Spleen (tissue), 11 donors: ENCODE data around the gene GABARAPL1. TPM values are rescaled to one million over a fixed set of nuclear protein-coding genes. Genes with fewer than 3 reads are reported as not detected.

ENCODE experiments used
- DNase-seq: peaks from one replicate; pipeline ENCODE4 v3.0.0-alpha.2; 2020
- H3K27ac ChIP-seq, 8 donors: fragments of 200-600 bp; sonication (generic) in 7 of 8; 1 replicate in 4 of 8; 2 replicates in 4 of 8; pipeline versions ENCODE4 v1.5.0 to v1.8.0; 2016 to 2021; ENCODE audit warnings: inconsistent platforms in 4 of 8, mild to moderate bottlenecking in 4 of 8, moderate library complexity in 1 of 8
- H3K27me3 ChIP-seq, 7 donors: fragments of 200-600 bp; sonication (generic) in 6 of 7; replicated peaks in 1 of 7; 1 replicate in 4 of 7; 2 replicates in 3 of 7; pipeline versions ENCODE4 v1.5.0 to v1.8.0; 2016 to 2021; ENCODE audit warnings: inconsistent platforms in 3 of 7, mild to moderate bottlenecking in 1 of 7
- H3K36me3 ChIP-seq, 6 donors: fragments of 200-600 bp; sonication (generic) in 5 of 6; 1 replicate in 4 of 6; 2 replicates in 2 of 6; pipeline versions ENCODE4 v1.5.0 to v1.8.0; 2016 to 2021; ENCODE audit warnings: inconsistent platforms in 2 of 6
- H3K4me1 ChIP-seq, 6 donors: fragments of 200-600 bp; sonication (generic) in 5 of 6; 1 replicate in 3 of 6; 2 replicates in 3 of 6; pipeline versions ENCODE4 v1.5.0 to v1.8.0; 2016 to 2021; ENCODE audit warnings: inconsistent platforms in 3 of 6
- H3K4me3 ChIP-seq, 8 donors: fragments of 200-600 bp; sonication (generic) in 7 of 8; 1 replicate in 4 of 8; 2 replicates in 4 of 8; pipeline versions ENCODE4 v1.5.0 to v1.8.0; 2016 to 2021; ENCODE audit warnings: inconsistent platforms in 4 of 8, mild to moderate bottlenecking in 4 of 8, moderate library complexity in 2 of 8
- H3K9me3 ChIP-seq, 8 donors: fragments of 200-600 bp; sonication (generic) in 7 of 8; 1 replicate in 4 of 8; 2 replicates in 4 of 8; pipeline versions ENCODE4 v1.5.0 to v1.8.0; 2016 to 2021; ENCODE audit warnings: inconsistent platforms in 4 of 8
- POLR2A ChIP-seq, 3 donors: fragments of 450-650 bp; IDR thresholded peaks; one replicate each; pipeline ENCODE4 v1.5.1; 2017; ENCODE audit warnings: antibody characterized with exemption in 3 of 3, mild to moderate bottlenecking in 1 of 3
- POLR2AphosphoS5 ChIP-seq, 3 donors: sonication (generic); formaldehyde crosslinking; IDR thresholded peaks; one replicate each; pipeline ENCODE4 v1.5.1; 2017; ENCODE audit warnings: antibody characterized with exemption in 3 of 3
- WGBS, 5 donors: extraction: QIAGEN DNeasy Blood & Tissue Kit in 3 of 5; methylation state at CpG; one replicate each; pipeline versions ENCODE4 v1.1.5 to v1.1.7; 2013 to 2018; 5-methylcytosine and 5-hydroxymethylcytosine counted together
- intact Hi-C: fragments of 100-400 bp; cut with DNase I; formaldehyde crosslinking; loops from one replicate; pipeline ENCODE4 v1.15.0; 2023; ENCODE audit warnings: low total_unique reads
- polyA plus RNA-seq, 3 donors: library from polyadenylated mRNA; stranded (reverse); fragments of 200-250 nt; gene quantifications; one replicate each; pipeline ENCODE4 v1.2.1, GENCODE V29; 2013
- total RNA-seq, 7 donors: library from RNA; depleted of rRNA in 3 of 7; stranded (reverse); fragments of >200 nt in 3 of 7; fragmentation: NEBNext Ultra II Directional in 4 of 7; extraction: Animal tissue kit (Norgen Biotek cat#: 25700) in 4 of 7; gene quantifications; one replicate each; pipeline versions ENCODE4 v1.1.0 to v1.2.1, GENCODE V29; 2016 to 2021
- TF ChIP-seq, protein P1 (sequence below), 11 experiments: fragments of 200-600 bp in 7 of 11; fragments of 450-650 bp in 4 of 11; sonication (generic) in 4 of 11; IDR thresholded peaks in 8 of 11; conservative IDR thresholded peaks in 3 of 11; 1 replicate in 7 of 11; 2 replicates in 4 of 11; pipeline versions ENCODE4 v1.4.0 to v1.8.0; 2016 to 2021; ENCODE audit warnings: antibody characterized with exemption in 11 of 11, inconsistent platforms in 4 of 11, mild to moderate bottlenecking in 1 of 11
- donor health status: healthy with polysubstance abuse.
- donor health status: DM: no; HTN: no; CAD: no; lungs with moderate emphysema.
- donor health status: DM: no; HTN: no; CAD: no.
- donor health status: Bipolar disorder and iron deficiency.
- donor health status: healthy.
- donor health status: DM: no; HTN: no; CAD: no.
- donor health status: DM: yes; HTN: yes; CAD: no.

Gene GABARAPL1
- total and polyA plus RNA-seq, 10 donors = 10.0 to 79.7 (median 48.5) TPM

GRCh38 chr12:10226086-10226485, 13.4 kb downstream of the GABARAPL1 start:
- Histone ChIP-seq H3K4me1 (no peaks in the 10 kb centered on the region), H3K27me3 (no peaks in the 10 kb centered on the region), H3K36me3 (peaks cover 0 to 38% (median 29%) of the 10 kb centered on the region in 6 donors), H3K4me3 (no peak overlapping the region), H3K27ac (no peak overlapping the region), H3K9me3 (no peaks in the 10 kb centered on the region)
- 94 to 98% (median 97%) methylated on average over 5 to 6 of the region's 6 CpGs for WGBS, 5 donors
- TF ChIP-seq POLR2AphosphoS5 (IDR thresholded peaks at IDR 0.05) = no peak
- TF ChIP-seq POLR2A (IDR thresholded peaks at IDR 0.05) = no peak
- TF ChIP-seq, protein P1, sequence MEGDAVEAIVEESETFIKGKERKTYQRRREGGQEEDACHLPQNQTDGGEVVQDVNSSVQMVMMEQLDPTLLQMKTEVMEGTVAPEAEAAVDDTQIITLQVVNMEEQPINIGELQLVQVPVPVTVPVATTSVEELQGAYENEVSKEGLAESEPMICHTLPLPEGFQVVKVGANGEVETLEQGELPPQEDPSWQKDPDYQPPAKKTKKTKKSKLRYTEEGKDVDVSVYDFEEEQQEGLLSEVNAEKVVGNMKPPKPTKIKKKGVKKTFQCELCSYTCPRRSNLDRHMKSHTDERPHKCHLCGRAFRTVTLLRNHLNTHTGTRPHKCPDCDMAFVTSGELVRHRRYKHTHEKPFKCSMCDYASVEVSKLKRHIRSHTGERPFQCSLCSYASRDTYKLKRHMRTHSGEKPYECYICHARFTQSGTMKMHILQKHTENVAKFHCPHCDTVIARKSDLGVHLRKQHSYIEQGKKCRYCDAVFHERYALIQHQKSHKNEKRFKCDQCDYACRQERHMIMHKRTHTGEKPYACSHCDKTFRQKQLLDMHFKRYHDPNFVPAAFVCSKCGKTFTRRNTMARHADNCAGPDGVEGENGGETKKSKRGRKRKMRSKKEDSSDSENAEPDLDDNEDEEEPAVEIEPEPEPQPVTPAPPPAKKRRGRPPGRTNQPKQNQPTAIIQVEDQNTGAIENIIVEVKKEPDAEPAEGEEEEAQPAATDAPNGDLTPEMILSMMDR (IDR thresholded peaks at IDR 0.05 in 8 of 11, conservative IDR thresholded peaks at IDR 0.05 in 3 of 11) = no peak
- intact Hi-C loops = no loop called here
- no peak for DNase-seq

DNA sequence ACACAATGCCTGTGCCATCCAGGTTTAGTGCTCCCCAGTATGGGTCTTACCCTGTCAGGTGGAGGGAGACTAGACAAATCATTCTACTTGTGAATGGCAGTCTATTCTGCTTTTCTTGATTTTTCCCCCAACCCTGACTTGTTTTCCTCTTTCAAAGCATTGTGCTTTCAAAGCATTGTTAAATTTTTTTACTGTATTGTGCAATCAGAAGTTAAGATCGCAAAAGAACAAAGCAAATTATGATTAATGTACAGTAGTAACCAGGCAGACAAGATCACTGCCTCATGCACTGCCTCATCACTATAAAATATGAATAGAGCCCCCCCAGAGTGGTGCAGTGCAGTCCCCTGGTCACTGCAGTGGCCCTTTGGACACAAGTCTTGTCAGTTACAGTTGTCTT, 14.1 kb downstream of the GABARAPL1 start:
- Histone ChIP-seq H3K4me3 (no peak overlapping the region), H3K9me3 (no peaks in the 10 kb centered on the region), H3K4me1 (no peaks in the 10 kb centered on the region), H3K27ac (no peak overlapping the region), H3K27me3 (no peaks in the 10 kb centered on the region), H3K36me3 (peaks cover 0 to 32% (median 23%) of the 10 kb centered on the region in 6 donors)
- TF ChIP-seq POLR2A (IDR thresholded peaks at IDR 0.05) (no peak), POLR2AphosphoS5 (IDR thresholded peaks at IDR 0.05) (no peak)
- TF ChIP-seq, protein P1 (IDR thresholded peaks at IDR 0.05 in 8 of 11, conservative IDR thresholded peaks at IDR 0.05 in 3 of 11) = no peak
- intact Hi-C loops = no loop called here
- 69 to 86% (median 81%) methylated on average over 1 of the region's 1 CpG for WGBS, 5 donors
- DNase-seq = no peak

DNA sequence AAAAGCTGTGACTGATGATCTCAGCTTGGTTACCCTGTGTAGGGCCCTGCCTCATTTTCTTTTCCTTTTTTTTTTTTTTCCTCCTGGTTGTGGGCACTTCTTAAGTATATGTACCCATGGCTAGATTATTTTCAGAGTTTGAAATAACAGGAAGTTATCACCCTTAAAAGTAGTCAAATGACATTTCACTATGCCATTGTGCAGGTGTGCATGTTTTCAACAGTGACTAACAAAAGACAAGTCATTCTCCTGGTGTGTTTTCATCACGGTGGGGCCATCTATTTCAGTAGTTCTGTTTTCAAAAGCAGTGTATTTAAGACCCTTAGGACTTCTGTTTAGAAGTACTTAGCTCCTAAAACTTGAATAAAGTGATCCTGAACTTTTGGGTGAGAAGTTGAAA, 15.0 kb downstream of the GABARAPL1 start:
- H3K4me3 ChIP-seq = no peak overlapping the region
- no peaks in the 10 kb centered on the region for H3K9me3 ChIP-seq
- TF ChIP-seq, protein P1 (IDR thresholded peaks at IDR 0.05 in 8 of 11, conservative IDR thresholded peaks at IDR 0.05 in 3 of 11) = no peak
- TF ChIP-seq POLR2A (IDR thresholded peaks at IDR 0.05) (no peak), POLR2AphosphoS5 (IDR thresholded peaks at IDR 0.05) (no peak)
- H3K4me1 ChIP-seq = no peaks in the 10 kb centered on the region
- WGBS, 5 donors = 40 to 68% (median 60%) methylated on average over 1 of the region's 1 CpG
- no peak for DNase-seq
- no peaks in the 10 kb centered on the region for H3K27me3 ChIP-seq
- peaks cover 0 to 23% (median 14%) of the 10 kb centered on the region in 6 donors for H3K36me3 ChIP-seq
- intact Hi-C loops = no loop called here
- no peak overlapping the region for H3K27ac ChIP-seq

- Histone ChIP-seq H3K27ac (no peak overlapping the region), H3K4me1 (peaks cover 0 to 13% (median 0%) of the 10 kb centered on the region in 6 donors), H3K4me3 (no peak overlapping the region), H3K27me3 (no peaks in the 10 kb centered on the region), H3K36me3 (no peaks in the 10 kb centered on the region), H3K9me3 (peaks cover 0 to 23% (median 20%) of the 10 kb centered on the region in 8 donors)
- intact Hi-C loops = no loop called here
- no peak for DNase-seq
- TF ChIP-seq, protein P1 (IDR thresholded peaks at IDR 0.05 in 8 of 11, conservative IDR thresholded peaks at IDR 0.05 in 3 of 11) = no peak
- TF ChIP-seq POLR2AphosphoS5 (IDR thresholded peaks at IDR 0.05) (no peak), POLR2A (IDR thresholded peaks at IDR 0.05) (no peak)
Observed at GRCh38 chr12:10234562-10234961, 21.9 kb downstream of the GABARAPL1 start.
